PC-3 (cell line): ENCODE data around the gene RMI1. TPM values are rescaled to one million over a fixed set of nuclear protein-coding genes. Genes with fewer than 3 reads are reported as not detected.
"Not testable (repeated sequence)": the region's sequence is repeated elsewhere in the genome, so short reads cannot be mapped to it uniquely, and the experiment has no call there.

Experiments
- ATAC-seq: fragments of 200-7000 bp; cut with Tn5 transposase; 2 replicates; pipeline ENCODE4 v1.9.1; 2020; ENCODE audit warnings: mild to moderate bottlenecking, moderate library complexity
- BruUV-seq: library from RNA; stranded (reverse); fragments of 400-500 nt; replicated peaks from 2 replicates; lab custom pipeline; 2021; lab: Mats Ljungman, UMichigan
- CTCF ChIA-PET: fragments of 300-600 bp; sonication (Branson Sonifier 250); formaldehyde crosslinking; loops from one replicate; lab custom pipeline; 2022; ENCODE audit warnings: antibody characterized with exemption; lab: Charles Lee
- POLR2A ChIA-PET: fragments of 300-600 bp; sonication (Branson Sonifier 250); formaldehyde crosslinking; loops from one replicate; lab custom pipeline; 2022; ENCODE audit warnings: antibody characterized with exemption; ENCODE audit not compliant: unreplicated experiment; lab: Charles Lee
- DNase-seq: peaks from one replicate; pipeline ENCODE4 v3.0.0-alpha.2; 2015
- H2AFZ ChIP-seq: fragments of 300-600 bp; sonication (generic); 2 replicates; pipeline ENCODE4 v1.6.0; 2016; ENCODE audit warnings: antibody characterized with exemption, low read length
- H3F3A ChIP-seq: fragments of 300-600 bp; sonication (generic); one replicate; pipeline ENCODE4 v1.6.0; 2017; ENCODE audit warnings: antibody characterized with exemption, low read length, control low read depth, mild to moderate bottlenecking; ENCODE audit not compliant: unreplicated experiment
- H3K27ac ChIP-seq: fragments of 300-600 bp; sonication (generic); 2 replicates; pipeline ENCODE4 v1.5.1; 2016; ENCODE audit warnings: mild to moderate bottlenecking, low read length
- H3K27me3 ChIP-seq: fragments of 300-600 bp; sonication (generic); 2 replicates; pipeline ENCODE4 v1.6.1; 2016; ENCODE audit warnings: low read length, mixed read lengths
- H3K36me3 ChIP-seq: fragments of 300-600 bp; sonication (generic); 2 replicates; pipeline ENCODE4 v1.6.1; 2016; ENCODE audit warnings: low read depth, mixed run types, low read length, mixed read lengths
- H3K4me1 ChIP-seq: fragments of 300-600 bp; sonication (generic); 2 replicates; pipeline ENCODE4 v1.5.1; 2016; ENCODE audit warnings: low read length; ENCODE audit not compliant: insufficient read depth
- H3K4me2 ChIP-seq: fragments of 300-600 bp; sonication (generic); 2 replicates; pipeline ENCODE4 v1.6.0; 2016; ENCODE audit warnings: low read length
- H3K4me3 ChIP-seq: fragments of 300-600 bp; sonication (generic); 2 replicates; pipeline ENCODE4 v1.5.1; 2016; ENCODE audit warnings: mild to moderate bottlenecking, low read length, mixed read lengths
- H3K79me2 ChIP-seq: fragments of 300-600 bp; sonication (generic); 2 replicates; pipeline ENCODE4 v1.6.1; 2017; ENCODE audit warnings: low read length, mixed read lengths
- H3K9ac ChIP-seq: fragments of 300-600 bp; sonication (generic); 2 replicates; pipeline ENCODE4 v1.6.0; 2016; ENCODE audit warnings: mild to moderate bottlenecking, low read length
- H3K9me2 ChIP-seq: fragments of 300-600 bp; sonication (generic); replicated peaks from 2 replicates; pipeline ENCODE4 v1.6.1; 2016; ENCODE audit warnings: mixed run types, low read length, mixed read lengths
- H3K9me3 ChIP-seq: fragments of 300-600 bp; sonication (generic); 2 replicates; pipeline ENCODE4 v1.6.1; 2016; ENCODE audit warnings: low read length, mixed read lengths
- H4K20me1 ChIP-seq: fragments of 300-600 bp; sonication (generic); 2 replicates; pipeline ENCODE4 v1.6.1; 2016; ENCODE audit warnings: low read length, mixed read lengths
- CTCF ChIP-seq: fragments of 300-600 bp; sonication (generic); conservative IDR thresholded peaks from 2 replicates; pipeline ENCODE4 v1.5.1; 2017; ENCODE audit warnings: antibody characterized with exemption, low read depth, mild to moderate bottlenecking, low read length
- EZH2 ChIP-seq: fragments of 300-600 bp; sonication (generic); IDR thresholded peaks from one replicate; pipeline ENCODE4 v1.6.1; 2017; ENCODE audit warnings: antibody characterized with exemption, mild to moderate bottlenecking, low read length; ENCODE audit not compliant: unreplicated experiment
- EZH2phosphoT487 ChIP-seq: fragments of 300-600 bp; sonication (generic); IDR thresholded peaks from 2 replicates; pipeline ENCODE4 v1.6.1; 2018; ENCODE audit warnings: mild to moderate bottlenecking, antibody characterized with exemption, low read length, borderline replicate concordance
- intact Hi-C: fragments of 100-400 bp; cut with micrococcal nuclease; formaldehyde crosslinking; loops from 2 replicates; pipeline ENCODE4 v1.9.0; 2023
- total RNA-seq: library from RNA; depleted of rRNA; stranded (reverse); fragments of >200 nt; gene quantifications from 2 replicates; pipeline ENCODE4 v1.2.3, GENCODE V29; 2014

RMI1 gene
- total RNA-seq, 1 experiment from 2014 or later = 5.0 TPM

GRCh38 chr9:83936523-83936922, 44.1 kb upstream of the RMI1 start:
- ATAC-seq (no peak), DNase-seq (no peak)
- H3K4me2 ChIP-seq = no peak overlapping the region
- H3K27ac ChIP-seq = no peak overlapping the region
- BruUV-seq = no TSS peak
- H3F3A ChIP-seq = peaks cover 5% of the 10 kb centered on the region
- H3K9me2 ChIP-seq = no peaks in the 10 kb centered on the region
- TF ChIP-seq CTCF (no peak), EZH2phosphoT487 (no peak), EZH2 (no peak)
- ChIA-PET POLR2A (no interaction called here), CTCF (interaction anchor here (0.6 to 0.8 kb wide), 3 partner anchors 51 to 236 kb away, joined by 8 to 23 read pairs (median 10); no protein-coding TSS in a partner anchor)
- H3K4me1 ChIP-seq = peaks cover 20% of the 10 kb centered on the region
- H3K4me3 ChIP-seq = no peak overlapping the region
- intact Hi-C loops = loop anchor here (5.0 kb wide), 1 partner anchor 46 kb away; the partner anchor contains the start of genes HNRNPK and RMI1
- H3K9me3 ChIP-seq = no peaks in the 10 kb centered on the region
- no peak overlapping the region for H3K9ac ChIP-seq
- no peak overlapping the region for H2AFZ ChIP-seq
- no peaks in the 10 kb centered on the region for H3K36me3 ChIP-seq
- no peaks in the 10 kb centered on the region for H3K79me2 ChIP-seq
- H4K20me1 ChIP-seq = no peaks in the 10 kb centered on the region
- no peaks in the 10 kb centered on the region for H3K27me3 ChIP-seq

- no peak for TF ChIP-seq EZH2phosphoT487
- no peak for TF ChIP-seq EZH2
- peak; percentile 72 for TF ChIP-seq CTCF
- ATAC-seq (peak; percentile 61), DNase-seq (peak; percentile 87)
- Histone ChIP-seq H3K9me3 (no peaks in the 10 kb centered on the region), H3K4me1 (peaks cover 20% of the 10 kb centered on the region), H3K4me3 (no peak overlapping the region), H3K27ac (no peak overlapping the region), H3K9me2 (no peaks in the 10 kb centered on the region), H3K9ac (no peak overlapping the region), H3K27me3 (no peaks in the 10 kb centered on the region), H3K79me2 (no peaks in the 10 kb centered on the region), H3K4me2 (no peak overlapping the region), H2AFZ (no peak overlapping the region), H4K20me1 (no peaks in the 10 kb centered on the region), H3K36me3 (no peaks in the 10 kb centered on the region), H3F3A (peaks cover 5% of the 10 kb centered on the region)
- BruUV-seq = no TSS peak
- intact Hi-C loops = loop anchor here (1.0 to 5.0 kb wide), 4 partner anchors 44 to 377 kb away; partner anchors contain the start of genes HNRNPK and RMI1
- ChIA-PET POLR2A (no interaction called here), CTCF (interaction anchor here (0.5 kb wide), 1 partner anchor 1672 kb away, joined by 6 read pairs; no protein-coding TSS in a partner anchor)
These were observed 42.6 kb upstream of the RMI1 start for GRCh38 chr9:83937861-83938455.

- H3K4me2 ChIP-seq = no peak overlapping the region
- peaks cover 3% of the 10 kb centered on the region for H3K4me1 ChIP-seq
- no peaks in the 10 kb centered on the region for H3K79me2 ChIP-seq
- BruUV-seq = no TSS peak
- no peaks in the 10 kb centered on the region for H3K27me3 ChIP-seq
- no peak overlapping the region for H2AFZ ChIP-seq
- H3K9ac ChIP-seq = no peak overlapping the region
- TF ChIP-seq CTCF = no peak
- no peaks in the 10 kb centered on the region for H3K9me3 ChIP-seq
- H3F3A ChIP-seq = no peaks in the 10 kb centered on the region
- intact Hi-C loops = no loop called here
- ATAC-seq (no peak), DNase-seq (no peak)
- no peak overlapping the region for H3K27ac ChIP-seq
- H4K20me1 ChIP-seq = no peaks in the 10 kb centered on the region
- H3K4me3 ChIP-seq = no peak overlapping the region
- POLR2A ChIA-PET = no interaction called here
- no peaks in the 10 kb centered on the region for H3K9me2 ChIP-seq
- CTCF ChIA-PET = no interaction called here
- no peaks in the 10 kb centered on the region for H3K36me3 ChIP-seq
These were observed 39.9 kb upstream of the RMI1 start for GRCh38 chr9:83940590-83941303.

- ATAC-seq, H3K9me3 ChIP-seq, H3K79me2 ChIP-seq, H3F3A ChIP-seq, H3K4me3 ChIP-seq, H3K9ac ChIP-seq, DNase-seq, POLR2A ChIA-PET, H3K4me1 ChIP-seq, H3K27me3 ChIP-seq, CTCF ChIA-PET, H3K27ac ChIP-seq, intact Hi-C loops, H2AFZ ChIP-seq, H4K20me1 ChIP-seq, H3K36me3 ChIP-seq, H3K9me2 ChIP-seq, BruUV-seq, H3K4me2 ChIP-seq: not testable (repeated sequence)
These were observed 32.5 kb upstream of the RMI1 start for GRCh38 chr9:83948096-83948495.
